Measurements from ENCODE around the gene KRT7. TPM values are rescaled to one million over a fixed set of nuclear protein-coding genes. Genes with fewer than 3 reads are reported as not detected.

Gene KRT7
- total RNA-seq, 2 donors from 2014 or later: 69.2 to 196 TPM

GRCh38 chr12:52215587-52216031 lies 17.4 kb upstream of the KRT7 start:
- no peaks in the 10 kb centered on the region for H3K36me3 ChIP-seq (replicated peaks in 1 of 2; ENCODE audit: insufficient read depth in 1 of 2, low read depth in 2 of 2)
- 53 to 58% methylated on average over 6 to 7 of the region's 7 CpGs for WGBS, 2 donors
- intact Hi-C loops (cut with DNase I): no loop called here
- no peak for TF ChIP-seq CTCF (IDR thresholded peaks at IDR 0.05)
- no peak for TF ChIP-seq POLR2A (IDR thresholded peaks at IDR 0.05)
- DNase-seq (peak; percentile 34 to 55 (median 52)), ATAC-seq (peak; percentile 8)
- H3K27me3 ChIP-seq: no peaks in the 10 kb centered on the region
- H3K27ac ChIP-seq: peak overlapping the region in 3 of 4 donors; percentile 83 to 86 (median 84)
- no peak overlapping the region for H3K4me3 ChIP-seq
- no peaks in the 10 kb centered on the region for H3K9me3 ChIP-seq
- H3K4me1 ChIP-seq: peaks cover 72% of the 10 kb centered on the region

- 77 to 78% methylated on average over 4 of the region's 4 CpGs for WGBS, 2 donors
- intact Hi-C loops (cut with DNase I): no loop called here
- H3K4me1 ChIP-seq: peaks cover 77% of the 10 kb centered on the region
- ATAC-seq: no peak
- no peaks in the 10 kb centered on the region for H3K36me3 ChIP-seq (replicated peaks in 1 of 2; ENCODE audit: insufficient read depth in 1 of 2, low read depth in 2 of 2)
- DNase-seq: peak in 3 of 4 donors; percentile 7 to 11 (median 8)
- H3K4me3 ChIP-seq: no peak overlapping the region
- peak overlapping the region; percentile 69 to 86 (median 84) for H3K27ac ChIP-seq
- no peaks in the 10 kb centered on the region for H3K27me3 ChIP-seq
- H3K9me3 ChIP-seq: no peaks in the 10 kb centered on the region
- TF ChIP-seq POLR2A (IDR thresholded peaks at IDR 0.05) (no peak), CTCF (IDR thresholded peaks at IDR 0.05) (no peak)
Measured at GRCh38 chr12:52216100-52216499, 16.9 kb upstream of the KRT7 start.

DNA sequence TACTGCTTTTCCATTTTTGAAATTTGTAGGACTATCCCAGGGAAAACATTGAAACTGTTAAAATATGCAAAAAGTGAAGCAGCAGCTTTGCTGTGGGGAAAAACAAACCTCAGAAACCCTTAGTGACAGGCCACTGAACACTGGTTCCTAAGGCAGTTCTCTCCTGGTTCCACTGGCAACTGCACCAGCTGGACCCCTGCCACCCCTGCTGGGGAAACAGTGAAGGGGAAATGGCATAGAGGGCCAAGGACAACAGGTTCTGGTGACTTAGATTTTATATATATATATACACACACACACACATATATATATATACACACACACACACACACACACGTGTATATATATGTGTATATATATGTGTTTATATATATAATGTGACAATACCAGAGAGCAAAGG lies 16.2 kb upstream of the KRT7 start:
- no peaks in the 10 kb centered on the region for H3K9me3 ChIP-seq
- no peaks in the 10 kb centered on the region for H3K27me3 ChIP-seq
- peak; percentile 31 for ATAC-seq
- peak overlapping the region; percentile 69 to 86 (median 84) for H3K27ac ChIP-seq
- H3K4me3 ChIP-seq: no peak overlapping the region
- no peak for TF ChIP-seq POLR2A (IDR thresholded peaks at IDR 0.05)
- TF ChIP-seq CTCF (IDR thresholded peaks at IDR 0.05): peak in 4 of 7 experiments; percentile 19 to 40 (median 30)
- 0 to 8% methylated on average over 1 of the region's 1 CpG for WGBS, 2 donors
- intact Hi-C loops (cut with DNase I): no loop called here
- H3K36me3 ChIP-seq (replicated peaks in 1 of 2; ENCODE audit: insufficient read depth in 1 of 2, low read depth in 2 of 2): no peaks in the 10 kb centered on the region
- peaks cover 84% of the 10 kb centered on the region for H3K4me1 ChIP-seq
- peak; percentile 71 to 85 (median 75) for DNase-seq

- DNase-seq: peak; percentile 86 to 96 (median 92)
- ATAC-seq: peak; percentile 52
- Histone ChIP-seq H3K4me1 (peaks cover 88% of the 10 kb centered on the region), H3K4me3 (no peak overlapping the region), H3K9me3 (no peaks in the 10 kb centered on the region), H3K36me3 (replicated peaks in 1 of 2; ENCODE audit: insufficient read depth in 1 of 2, low read depth in 2 of 2) (no peaks in the 10 kb centered on the region), H3K27ac (peak overlapping the region; percentile 69 to 86 (median 84)), H3K27me3 (no peaks in the 10 kb centered on the region)
- intact Hi-C loops (cut with DNase I): no loop called here
- 10 to 14% methylated on average over 5 of the region's 5 CpGs for WGBS, 2 donors
- TF ChIP-seq POLR2A (IDR thresholded peaks at IDR 0.05): no peak
- no peak for TF ChIP-seq CTCF (IDR thresholded peaks at IDR 0.05)
Measured at GRCh38 chr12:52217223-52217622, 15.8 kb upstream of the KRT7 start.

DNA sequence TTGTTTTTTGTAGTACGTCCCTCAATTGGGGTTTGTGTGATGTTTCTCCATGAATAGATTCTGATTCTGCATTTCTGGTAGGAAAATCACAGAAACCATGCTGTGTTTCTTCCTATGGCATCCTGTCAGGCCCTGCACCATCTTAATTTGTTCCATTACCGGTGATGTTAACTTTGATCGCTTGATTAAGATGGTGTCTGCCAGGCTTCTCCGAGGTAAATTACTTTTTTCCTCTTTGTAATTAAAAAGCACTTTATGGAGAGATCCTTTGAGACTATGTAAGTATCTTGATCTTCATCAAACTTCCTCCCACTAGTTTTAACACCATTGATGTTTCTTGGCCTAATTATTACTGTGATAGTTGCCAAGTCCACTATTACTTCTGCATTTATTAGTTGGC lies 15.0 kb upstream of the KRT7 start:
- no peaks in the 10 kb centered on the region for H3K36me3 ChIP-seq (replicated peaks in 1 of 2; ENCODE audit: insufficient read depth in 1 of 2, low read depth in 2 of 2)
- 69 to 74% methylated on average over 4 of the region's 4 CpGs for WGBS, 2 donors
- H3K4me1 ChIP-seq: peaks cover 92% of the 10 kb centered on the region

More for the DNA sequence above, 15.0 kb upstream of the KRT7 start:
- Histone ChIP-seq H3K9me3 (no peaks in the 10 kb centered on the region), H3K27ac (peak overlapping the region; percentile 69 to 86 (median 84)), H3K27me3 (no peaks in the 10 kb centered on the region), H3K4me3 (no peak overlapping the region)
- intact Hi-C loops (cut with DNase I): no loop called here
- DNase-seq (no peak), ATAC-seq (no peak)
- TF ChIP-seq CTCF (IDR thresholded peaks at IDR 0.05) (no peak), POLR2A (IDR thresholded peaks at IDR 0.05) (no peak)

Data from body of pancreas (tissue), 4 donors.